Ectodermal cell (in vitro differentiated cells): Measurements from ENCODE around the gene PDE3B.
"Not testable (repeated sequence)": the region's sequence is repeated elsewhere in the genome, so short reads cannot be mapped to it uniquely, and the experiment has no call there.

Experiments
- H3K27ac ChIP-seq: 2 replicates; pipeline ENCODE4 v1.7.0; 2013; ENCODE audit warnings: mild to moderate bottlenecking, low read depth, low read length; ENCODE audit not compliant: insufficient read depth, poor library complexity, severe bottlenecking
- H3K27me3 ChIP-seq: 2 replicates; pipeline ENCODE4 v1.7.0; 2013; ENCODE audit warnings: mild to moderate bottlenecking, low read length; ENCODE audit not compliant: insufficient read depth, control insufficient read depth, poor library complexity, severe bottlenecking
- H3K36me3 ChIP-seq: one replicate; pipeline ENCODE4 v1.7.0; 2013; ENCODE audit warnings: low read length; ENCODE audit not compliant: control insufficient read depth, insufficient read depth
- H3K4me1 ChIP-seq: one replicate; pipeline ENCODE4 v1.7.0; 2013; ENCODE audit warnings: low read length; ENCODE audit not compliant: control insufficient read depth, insufficient read depth
- H3K4me3 ChIP-seq: 2 replicates; pipeline ENCODE4 v1.7.0; 2013; ENCODE audit warnings: low read depth, low read length, control low read depth; ENCODE audit not compliant: insufficient read depth
- H3K9me3 ChIP-seq: 2 replicates; pipeline ENCODE4 v1.7.0; 2013; ENCODE audit warnings: mild to moderate bottlenecking, low read length, moderate library complexity; ENCODE audit not compliant: control insufficient read depth
- WGBS, 2 experiments: methylation state at CpG; one replicate each; pipeline ENCODE4 v1.1.7; 2013; ENCODE audit warnings: missing lambda C conversion rate in 2 of 2; 5-methylcytosine and 5-hydroxymethylcytosine counted together

The PDE3B gene

DNA sequence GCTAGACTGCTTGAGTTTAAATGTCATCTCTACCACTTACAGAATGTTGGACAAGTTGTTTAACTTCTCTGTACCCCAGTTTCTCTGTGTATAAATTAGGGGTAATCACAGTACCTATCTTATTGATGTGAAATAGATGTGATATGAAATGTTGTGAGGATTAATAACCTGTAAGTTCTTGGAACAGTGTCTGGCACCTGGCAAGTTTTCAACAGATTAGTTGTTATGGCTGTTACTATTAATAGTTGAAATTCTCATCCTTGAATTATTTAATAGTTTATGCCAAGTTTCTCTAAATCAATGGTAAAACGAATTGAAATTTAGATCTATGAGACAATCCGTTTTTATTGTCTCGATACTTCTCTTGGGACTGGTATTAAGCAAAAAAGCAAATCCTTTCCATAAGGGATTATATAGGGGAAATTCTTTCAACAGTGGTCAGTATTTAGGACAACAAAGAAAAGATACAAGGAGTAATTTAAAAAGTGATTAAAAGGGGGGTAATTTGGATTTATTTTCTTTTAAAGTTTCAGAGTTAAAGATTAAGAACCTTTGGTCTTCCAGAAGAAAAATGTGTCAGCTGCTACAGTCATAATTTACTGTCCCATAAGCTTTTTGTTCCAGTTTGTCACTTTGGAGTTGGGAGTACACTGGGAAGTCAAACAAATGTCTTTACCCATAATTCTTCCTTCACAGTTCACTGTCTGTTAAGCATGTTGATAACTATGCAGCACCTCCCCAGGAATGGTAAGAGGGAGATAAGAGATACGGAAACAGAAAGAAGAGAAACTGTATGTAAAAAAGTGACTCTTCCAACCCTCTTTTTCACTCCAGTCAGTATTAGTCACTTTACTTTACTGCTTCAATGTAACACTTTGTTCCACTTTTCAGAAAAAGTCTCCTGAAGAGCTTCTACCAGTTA lies 13.2 kb downstream of the PDE3B start:
- no peaks in the 10 kb centered on the region for H3K36me3 ChIP-seq
- no peak overlapping the region for H3K4me3 ChIP-seq
- no peaks in the 10 kb centered on the region for H3K4me1 ChIP-seq
- H3K27me3 ChIP-seq: no peaks in the 10 kb centered on the region
- H3K9me3 ChIP-seq: no peaks in the 10 kb centered on the region
- H3K27ac ChIP-seq: no peak overlapping the region
- 93 to 95% methylated on average over 4 of the region's 4 CpGs for WGBS, 2 experiments

DNA sequence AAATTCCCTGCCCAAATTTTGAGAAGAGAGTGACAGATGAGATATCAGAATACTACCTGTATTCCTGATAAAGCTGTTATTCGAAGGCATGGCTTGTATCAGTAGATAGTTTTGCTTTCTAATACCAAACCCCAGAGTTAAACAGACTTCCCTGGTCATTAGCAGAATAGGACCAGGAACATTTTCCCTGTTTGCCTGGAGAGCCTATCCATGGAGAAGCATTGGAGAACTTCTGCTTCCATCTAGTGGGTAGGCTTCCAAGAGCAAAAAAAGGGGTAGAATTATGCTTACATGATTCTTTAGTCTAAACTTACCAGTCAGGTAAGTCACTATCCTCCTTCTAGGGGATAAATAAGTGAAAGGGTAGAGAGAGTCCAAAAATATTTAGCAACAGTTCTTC lies 14.2 kb downstream of the PDE3B start:
- no peak overlapping the region for H3K4me3 ChIP-seq
- no peak overlapping the region for H3K27ac ChIP-seq
- no peaks in the 10 kb centered on the region for H3K9me3 ChIP-seq
- H3K27me3 ChIP-seq: no peaks in the 10 kb centered on the region
- WGBS, 2 experiments: 91 to 100% methylated on average over 1 of the region's 1 CpG
- no peaks in the 10 kb centered on the region for H3K4me1 ChIP-seq
- no peaks in the 10 kb centered on the region for H3K36me3 ChIP-seq

DNA sequence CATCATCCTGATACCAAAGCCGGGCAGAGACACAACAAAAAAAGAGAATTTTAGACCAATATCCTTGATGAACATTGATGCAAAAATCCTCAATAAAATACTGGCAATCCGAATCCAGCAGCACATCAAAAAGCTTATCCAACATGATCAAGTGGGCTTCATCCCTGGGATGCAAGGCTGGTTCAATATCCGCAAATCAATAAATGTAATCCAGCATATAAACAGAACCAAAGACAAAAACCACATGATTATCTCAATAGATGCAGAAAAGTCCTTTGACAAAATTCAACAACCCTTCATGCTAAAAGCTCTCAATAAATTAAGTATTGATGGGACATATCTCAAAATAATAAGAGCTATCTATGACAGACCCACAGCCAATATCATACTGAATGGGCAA lies 21.3 kb downstream of the PDE3B start:
- H3K4me1 ChIP-seq, H3K27me3 ChIP-seq, H3K27ac ChIP-seq, H3K9me3 ChIP-seq, H3K4me3 ChIP-seq, H3K36me3 ChIP-seq: not testable (repeated sequence)
- 81 to 96% methylated on average over 1 of the region's 3 CpGs for WGBS, 2 experiments

DNA sequence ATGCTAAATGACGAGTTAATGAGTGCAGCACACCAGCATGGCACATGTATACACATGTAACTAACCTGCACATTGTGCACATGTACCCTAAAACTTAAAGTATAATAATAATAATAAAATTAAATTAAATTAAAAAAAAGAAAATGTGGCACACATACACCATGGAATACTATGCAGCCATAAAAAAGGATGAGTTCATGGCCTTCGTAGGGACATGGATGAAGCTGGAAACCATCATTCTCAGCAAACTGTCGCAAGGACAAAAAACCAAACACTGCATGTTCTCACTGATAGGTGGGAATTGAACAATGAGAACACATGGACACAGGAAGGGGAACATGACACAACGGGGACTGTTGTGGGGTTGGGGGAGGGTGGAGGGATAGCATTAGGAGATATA lies 23.7 kb downstream of the PDE3B start:
- 90 to 94% methylated on average over 3 of the region's 4 CpGs for WGBS, 2 experiments
- not testable (repeated sequence) for H3K4me1 ChIP-seq, H3K27ac ChIP-seq

DNA sequence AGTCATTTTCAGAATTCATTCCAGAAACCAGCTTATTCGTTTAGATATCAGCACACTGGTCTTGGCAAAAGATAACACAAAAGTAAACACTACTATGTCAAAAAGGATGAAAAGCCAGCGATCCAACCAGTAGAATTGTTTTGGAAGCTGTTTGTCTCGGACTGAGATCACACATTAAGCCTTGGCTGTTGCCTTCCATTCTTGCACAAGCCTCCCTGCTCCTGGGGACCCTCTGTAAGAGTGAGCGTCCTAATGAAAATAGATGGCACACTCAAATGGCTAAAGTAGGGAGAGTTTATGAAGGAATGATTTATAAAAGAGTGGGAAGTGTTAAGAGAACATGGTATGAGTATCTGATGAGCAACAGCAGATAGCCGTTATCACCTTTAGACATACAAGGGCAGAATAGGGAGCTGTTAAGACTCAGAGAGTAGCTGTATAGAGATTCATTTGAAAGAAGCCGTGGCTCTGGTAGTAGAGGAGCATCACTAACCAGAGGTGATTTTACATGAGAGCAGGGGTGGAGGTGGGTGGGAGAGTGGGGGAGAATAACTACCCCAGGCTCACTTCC lies 25.2 kb downstream of the PDE3B start:
- Histone ChIP-seq H3K36me3 (no peaks in the 10 kb centered on the region), H3K9me3 (no peaks in the 10 kb centered on the region), H3K4me3 (no peak overlapping the region), H3K27me3 (no peaks in the 10 kb centered on the region), H3K27ac (no peak overlapping the region), H3K4me1 (no peaks in the 10 kb centered on the region)
- 89 to 90% methylated on average over 6 of the region's 6 CpGs for WGBS, 2 experiments

More for the DNA sequence above, 23.7 kb downstream of the PDE3B start:
- H3K27me3 ChIP-seq, H3K4me3 ChIP-seq, H3K9me3 ChIP-seq, H3K36me3 ChIP-seq: not testable (repeated sequence)

DNA sequence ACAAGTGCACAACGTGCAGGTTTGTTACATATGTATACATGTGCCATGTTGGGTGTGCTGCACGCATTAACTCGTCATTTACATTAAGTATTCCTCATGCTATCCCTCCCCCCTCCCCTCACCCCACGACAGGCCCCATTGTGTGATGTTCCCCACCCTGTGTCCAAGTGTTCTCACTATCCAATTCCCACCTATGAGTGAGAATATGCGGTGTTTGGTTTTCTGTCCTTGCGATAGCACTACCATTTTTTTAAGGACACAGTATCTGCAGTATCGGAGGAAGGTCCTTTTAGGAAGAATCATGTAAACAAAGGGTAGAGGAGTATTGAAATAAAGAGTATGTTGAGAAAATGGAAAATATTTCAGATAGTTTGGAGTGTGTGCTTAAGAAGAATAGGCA lies 25.9 kb downstream of the PDE3B start:
- Histone ChIP-seq H3K9me3 (no peaks in the 10 kb centered on the region), H3K27me3 (no peaks in the 10 kb centered on the region), H3K36me3 (no peaks in the 10 kb centered on the region), H3K4me1 (no peaks in the 10 kb centered on the region), H3K27ac (no peak overlapping the region), H3K4me3 (no peak overlapping the region)
- 86 to 92% methylated on average over 6 to 7 of the region's 7 CpGs for WGBS, 2 experiments

DNA sequence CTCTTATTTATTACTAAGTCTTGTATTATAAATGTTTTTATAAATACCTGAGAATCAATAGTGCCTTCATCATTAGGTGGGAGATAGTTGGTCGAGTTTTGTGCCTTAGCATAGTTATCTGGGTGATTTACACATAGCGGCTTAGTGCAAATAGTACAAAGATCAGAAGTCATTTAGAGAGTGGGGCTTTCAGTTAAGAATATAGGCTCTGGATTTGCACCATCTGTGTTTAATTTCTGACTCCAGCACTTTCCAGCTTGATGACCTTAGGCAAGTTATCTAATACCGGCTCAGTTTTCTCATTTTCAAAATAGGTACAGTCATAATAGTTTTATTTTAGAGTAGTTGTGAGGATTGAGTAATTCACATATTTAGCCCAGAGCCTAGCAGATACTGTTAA lies 26.4 kb downstream of the PDE3B start:
- no peak overlapping the region for H3K4me3 ChIP-seq
- no peak overlapping the region for H3K27ac ChIP-seq
- H3K4me1 ChIP-seq: no peaks in the 10 kb centered on the region
- 94 to 96% methylated on average over 2 to 3 of the region's 3 CpGs for WGBS, 2 experiments
- no peaks in the 10 kb centered on the region for H3K27me3 ChIP-seq
- no peaks in the 10 kb centered on the region for H3K36me3 ChIP-seq
- no peaks in the 10 kb centered on the region for H3K9me3 ChIP-seq

DNA sequence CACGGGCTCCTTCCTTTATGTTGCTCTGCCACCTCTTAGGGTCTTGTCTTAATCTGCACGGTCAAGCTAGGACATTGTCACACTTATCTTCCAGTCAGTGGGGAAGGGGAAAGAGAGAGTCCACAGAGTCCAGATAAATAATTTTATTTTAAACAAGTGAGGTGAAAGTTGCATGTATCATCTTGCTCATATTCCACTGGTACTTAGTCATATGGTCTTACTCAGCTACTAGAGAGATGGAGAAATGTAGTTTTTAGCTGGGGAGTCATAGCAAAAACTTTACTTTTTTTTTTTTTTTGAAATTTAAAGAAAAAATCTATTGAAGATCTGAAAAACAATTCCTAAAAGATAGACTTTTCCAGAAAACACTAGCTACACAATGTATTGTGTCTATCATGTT lies 29.0 kb downstream of the PDE3B start:
- no peaks in the 10 kb centered on the region for H3K9me3 ChIP-seq
- no peaks in the 10 kb centered on the region for H3K4me1 ChIP-seq
- no peaks in the 10 kb centered on the region for H3K36me3 ChIP-seq
- H3K27me3 ChIP-seq: no peaks in the 10 kb centered on the region
- 90 to 96% methylated on average over 2 of the region's 2 CpGs for WGBS, 2 experiments
- H3K4me3 ChIP-seq: no peak overlapping the region
- H3K27ac ChIP-seq: no peak overlapping the region

DNA sequence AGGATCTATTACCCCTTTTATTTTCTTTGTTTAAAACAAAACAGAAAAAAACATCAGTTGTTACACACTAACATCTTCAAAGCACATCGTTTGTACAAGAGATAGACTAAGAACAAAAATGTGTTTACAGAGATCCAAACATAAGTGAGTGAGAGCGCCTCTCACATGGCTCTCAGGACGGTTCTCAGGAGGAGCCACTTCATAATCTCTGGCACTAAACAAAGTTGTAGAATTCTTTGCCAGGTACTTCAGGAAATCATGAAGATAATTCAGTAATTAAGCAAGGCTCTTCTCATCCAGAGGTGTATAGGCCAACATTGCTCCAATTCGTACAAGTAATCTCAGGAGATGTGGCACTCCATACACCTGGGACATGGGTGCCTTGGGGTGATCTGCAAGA lies 29.8 kb downstream of the PDE3B start:
- no peak overlapping the region for H3K4me3 ChIP-seq
- H3K27ac ChIP-seq: no peak overlapping the region
- no peaks in the 10 kb centered on the region for H3K36me3 ChIP-seq
- no peaks in the 10 kb centered on the region for H3K27me3 ChIP-seq
- 97 to 100% methylated on average over 4 of the region's 4 CpGs for WGBS, 2 experiments
- no peaks in the 10 kb centered on the region for H3K9me3 ChIP-seq
- no peaks in the 10 kb centered on the region for H3K4me1 ChIP-seq

DNA sequence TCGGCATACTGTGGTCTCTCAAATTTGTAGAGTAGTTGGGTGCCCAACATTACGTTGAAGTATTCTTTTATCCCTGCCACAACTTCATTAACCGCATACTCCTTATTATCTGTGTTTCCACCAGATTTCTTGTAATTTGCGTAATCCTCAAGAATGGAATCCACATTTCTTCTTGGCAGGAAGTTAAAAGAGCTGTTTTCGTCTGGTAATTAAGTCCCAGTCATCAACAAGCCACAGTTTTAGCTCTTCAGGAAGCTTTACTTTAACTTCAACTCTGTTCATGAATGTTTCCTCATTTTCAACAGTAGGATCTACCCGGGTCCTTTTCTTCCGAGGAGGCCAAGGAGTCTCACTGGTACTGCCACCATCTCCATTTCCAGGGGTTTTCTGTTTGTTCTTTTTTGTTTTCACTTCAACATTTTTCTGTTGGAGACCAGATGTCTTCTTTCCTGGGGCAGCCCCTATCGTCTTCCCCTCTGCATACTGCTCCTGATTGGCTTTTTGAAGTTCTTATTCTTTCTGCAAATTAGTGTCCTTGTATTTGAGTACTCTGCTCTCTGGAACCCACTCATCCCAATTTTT lies 30.3 kb downstream of the PDE3B start:
- Histone ChIP-seq H3K27ac (no peak overlapping the region), H3K4me3 (no peak overlapping the region), H3K36me3 (no peaks in the 10 kb centered on the region), H3K27me3 (no peaks in the 10 kb centered on the region), H3K9me3 (no peaks in the 10 kb centered on the region), H3K4me1 (no peaks in the 10 kb centered on the region)
- 89 to 92% methylated on average over 8 of the region's 8 CpGs for WGBS, 2 experiments
